ENCODE measurements around the gene LIMK2. TPM values are rescaled to one million over a fixed set of nuclear protein-coding genes. Genes with fewer than 3 reads are reported as not detected.
A peak's percentile ranks its signal among the peaks of the same experiment; 100 is the strongest.
"Not testable (repeated sequence)": the region's sequence is repeated elsewhere in the genome, so short reads cannot be mapped to it uniquely, and the experiment has no call there.

The LIMK2 gene
- total and polyA plus RNA-seq, 2 donors = 16.3 to 31.5 TPM

DNA sequence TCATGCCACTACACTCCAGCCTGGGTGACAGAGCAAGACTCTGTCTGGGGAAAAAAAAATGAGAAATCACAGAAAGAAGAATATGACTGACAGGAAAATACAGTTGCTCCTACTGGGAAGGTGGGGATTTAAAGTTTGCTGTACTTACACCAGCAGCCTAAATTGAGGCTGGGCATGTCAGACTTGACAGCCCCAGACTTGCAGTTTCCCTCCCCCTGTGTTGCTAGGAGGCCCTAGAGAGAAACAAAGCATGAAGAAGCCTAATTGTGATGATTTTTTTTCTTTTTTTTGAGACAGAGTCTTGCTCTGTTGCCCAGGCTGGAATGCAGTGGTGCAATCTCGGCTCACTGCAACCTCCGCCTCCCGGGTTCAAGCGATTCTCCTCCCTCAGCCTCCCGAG is 17.4 kb upstream of the LIMK2 start:
- H3K36me3 ChIP-seq (ENCODE audit: insufficient read depth); H3K27ac ChIP-seq (ENCODE audit: low read depth); DNase-seq (ENCODE audit: extremely low spot score); H3K4me1 ChIP-seq (ENCODE audit: insufficient read depth); H3K4me3 ChIP-seq (ENCODE audit: low read depth, low read length): not testable (repeated sequence)
- 93% methylated on average over 5 of the region's 5 CpGs for WGBS

DNA sequence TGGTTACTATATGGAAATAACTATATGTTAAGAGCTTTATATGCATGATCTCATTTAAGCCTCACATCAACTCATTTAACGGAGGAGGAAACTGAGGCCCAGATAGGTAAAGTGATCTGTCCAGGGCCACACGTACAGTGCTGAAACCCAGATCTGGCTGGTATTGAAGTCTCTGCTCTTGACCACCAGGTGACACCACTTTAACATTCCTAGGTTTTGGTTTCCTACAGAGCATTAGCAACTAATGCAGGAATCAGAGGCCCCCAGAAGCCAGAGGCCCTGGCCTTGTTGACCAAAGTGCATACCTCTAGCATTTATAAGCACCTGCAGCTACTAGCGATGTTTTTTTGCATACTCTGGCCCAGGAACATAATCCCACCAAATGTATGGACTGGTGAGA is 12.9 kb upstream of the LIMK2 start:
- H3K4me1 ChIP-seq (ENCODE audit: insufficient read depth) = no peaks in the 10 kb centered on the region
- H3K27ac ChIP-seq (ENCODE audit: low read depth) = no peak overlapping the region
- no peak overlapping the region for H3K4me3 ChIP-seq (ENCODE audit: low read depth, low read length)
- 94% methylated on average over 3 of the region's 3 CpGs for WGBS
- peaks cover 3% of the 10 kb centered on the region for H3K36me3 ChIP-seq (ENCODE audit: insufficient read depth)
- no peak for DNase-seq (ENCODE audit: extremely low spot score)

DNA sequence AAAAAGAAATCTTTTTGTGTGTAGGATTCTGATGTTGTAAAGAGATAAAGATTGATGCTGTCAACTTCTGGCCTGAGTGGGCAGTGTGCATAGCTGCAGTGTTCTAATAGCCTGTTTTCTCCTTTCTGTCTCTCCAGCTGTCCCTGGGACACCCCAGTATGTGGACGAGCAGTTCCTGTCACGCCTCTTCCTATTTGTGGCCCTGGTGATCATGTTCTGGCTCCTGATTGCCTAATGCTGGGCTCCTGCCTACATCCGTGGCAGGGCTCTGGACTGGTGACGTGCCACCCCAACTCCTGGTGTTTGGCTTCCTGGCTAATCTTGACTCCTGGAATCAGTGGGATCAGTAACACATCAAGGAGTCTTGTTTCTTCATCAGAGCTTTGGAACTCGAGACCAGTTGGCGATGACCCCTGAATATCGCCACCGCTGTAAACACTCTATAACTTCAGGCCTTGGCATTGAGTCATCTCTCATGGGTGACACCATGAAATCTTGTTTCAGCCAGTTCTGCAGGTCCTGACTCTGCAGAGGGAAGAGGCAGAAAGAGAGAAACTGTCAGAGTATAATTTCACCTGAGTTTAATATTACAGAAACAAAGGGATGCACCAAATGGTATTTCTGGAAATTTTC is 7.6 kb upstream of the LIMK2 start:
- 74% methylated on average over 8 of the region's 8 CpGs for WGBS
- H3K4me3 ChIP-seq (ENCODE audit: low read depth, low read length); H3K4me1 ChIP-seq (ENCODE audit: insufficient read depth); H3K36me3 ChIP-seq (ENCODE audit: insufficient read depth); DNase-seq (ENCODE audit: extremely low spot score); H3K27ac ChIP-seq (ENCODE audit: low read depth): not testable (repeated sequence)

DNA sequence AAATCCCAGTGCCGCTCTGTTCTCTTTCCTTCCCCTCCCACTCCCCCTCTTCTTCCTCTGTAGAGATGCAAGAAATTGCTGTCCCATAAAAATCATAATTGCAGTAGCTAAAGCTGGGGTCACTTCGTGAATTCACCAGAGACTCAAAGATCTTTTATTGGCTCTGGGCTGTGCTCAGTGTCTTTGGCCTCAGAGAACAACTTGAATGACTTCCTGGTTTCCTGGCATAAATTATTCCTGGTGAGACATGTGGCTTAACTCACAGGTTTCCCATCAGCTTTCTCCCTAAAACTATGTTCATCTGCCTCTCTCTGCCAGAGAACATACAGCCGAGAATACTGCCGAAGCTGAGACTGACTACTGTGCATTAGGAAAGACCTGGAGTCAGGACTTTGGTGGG is 7.0 kb upstream of the LIMK2 start:
- not testable (repeated sequence) for H3K27ac ChIP-seq (ENCODE audit: low read depth); H3K4me3 ChIP-seq (ENCODE audit: low read depth, low read length); H3K4me1 ChIP-seq (ENCODE audit: insufficient read depth); H3K36me3 ChIP-seq (ENCODE audit: insufficient read depth); DNase-seq (ENCODE audit: extremely low spot score)
- WGBS = 45% methylated on average over 4 of the region's 4 CpGs

DNA sequence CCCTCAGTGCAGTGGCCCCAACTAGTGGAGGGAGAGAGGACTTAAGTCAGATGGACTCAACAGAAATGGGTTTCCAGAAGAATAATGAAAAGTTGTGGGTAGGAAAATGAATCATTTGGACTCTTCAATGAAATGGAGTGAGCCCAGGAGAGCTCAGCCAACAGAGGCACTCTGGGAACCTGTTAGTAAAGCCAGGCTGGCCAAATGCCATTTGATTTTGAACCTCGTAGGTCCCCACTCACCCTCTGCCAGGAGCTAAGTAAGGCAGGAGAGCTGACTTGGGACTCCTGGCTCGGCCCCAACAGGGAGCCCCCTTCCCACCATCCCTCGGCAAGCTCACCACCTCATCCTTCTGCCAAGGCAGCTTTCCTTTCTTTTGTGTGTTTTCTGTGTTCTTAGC is 5.6 kb upstream of the LIMK2 start:
- H3K36me3 ChIP-seq (ENCODE audit: insufficient read depth); H3K27ac ChIP-seq (ENCODE audit: low read depth); H3K4me3 ChIP-seq (ENCODE audit: low read depth, low read length); H3K4me1 ChIP-seq (ENCODE audit: insufficient read depth); DNase-seq (ENCODE audit: extremely low spot score): not testable (repeated sequence)
- 76% methylated on average over 3 of the region's 3 CpGs for whole genome bisulfite sequencing

DNA sequence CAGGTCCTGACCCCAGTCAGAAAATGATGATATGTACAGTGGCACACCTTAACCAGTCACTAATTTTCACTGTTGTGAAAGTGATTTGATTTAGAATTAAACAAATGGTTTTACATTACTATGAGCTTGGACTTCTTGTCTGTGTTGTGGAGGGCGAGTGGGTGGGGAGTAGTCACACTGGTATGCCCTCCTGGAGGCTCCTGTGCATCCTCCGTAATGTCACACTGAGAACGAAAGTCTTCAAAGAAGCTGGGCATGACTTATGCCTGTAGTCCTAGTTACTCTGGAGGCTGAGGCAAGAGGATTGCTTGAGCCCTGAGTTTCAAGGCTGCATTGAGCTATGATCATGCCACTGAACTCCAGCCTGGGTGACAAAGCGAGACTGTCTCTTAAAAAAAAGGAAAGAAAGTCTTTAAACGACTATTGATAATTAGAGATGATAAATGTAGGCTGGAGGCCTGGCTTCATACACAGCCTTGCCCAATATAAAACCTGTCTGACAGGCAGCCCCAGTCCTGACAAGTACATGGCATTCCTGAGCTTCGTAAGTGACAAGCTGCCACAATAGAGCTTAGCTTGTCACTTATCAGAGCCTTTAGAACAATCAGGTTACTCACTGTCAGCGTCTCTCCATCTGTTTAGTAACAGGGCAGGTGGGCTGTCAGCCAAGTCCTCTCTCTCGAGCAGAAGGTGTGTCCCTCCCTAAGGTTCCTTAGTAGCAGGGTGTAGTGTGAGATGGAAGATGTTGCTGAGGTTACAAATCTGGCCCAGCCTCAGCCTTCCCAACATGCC is 5.0 kb upstream of the LIMK2 start:
- peak; percentile 59 for DNase-seq (ENCODE audit: extremely low spot score)

DNA sequence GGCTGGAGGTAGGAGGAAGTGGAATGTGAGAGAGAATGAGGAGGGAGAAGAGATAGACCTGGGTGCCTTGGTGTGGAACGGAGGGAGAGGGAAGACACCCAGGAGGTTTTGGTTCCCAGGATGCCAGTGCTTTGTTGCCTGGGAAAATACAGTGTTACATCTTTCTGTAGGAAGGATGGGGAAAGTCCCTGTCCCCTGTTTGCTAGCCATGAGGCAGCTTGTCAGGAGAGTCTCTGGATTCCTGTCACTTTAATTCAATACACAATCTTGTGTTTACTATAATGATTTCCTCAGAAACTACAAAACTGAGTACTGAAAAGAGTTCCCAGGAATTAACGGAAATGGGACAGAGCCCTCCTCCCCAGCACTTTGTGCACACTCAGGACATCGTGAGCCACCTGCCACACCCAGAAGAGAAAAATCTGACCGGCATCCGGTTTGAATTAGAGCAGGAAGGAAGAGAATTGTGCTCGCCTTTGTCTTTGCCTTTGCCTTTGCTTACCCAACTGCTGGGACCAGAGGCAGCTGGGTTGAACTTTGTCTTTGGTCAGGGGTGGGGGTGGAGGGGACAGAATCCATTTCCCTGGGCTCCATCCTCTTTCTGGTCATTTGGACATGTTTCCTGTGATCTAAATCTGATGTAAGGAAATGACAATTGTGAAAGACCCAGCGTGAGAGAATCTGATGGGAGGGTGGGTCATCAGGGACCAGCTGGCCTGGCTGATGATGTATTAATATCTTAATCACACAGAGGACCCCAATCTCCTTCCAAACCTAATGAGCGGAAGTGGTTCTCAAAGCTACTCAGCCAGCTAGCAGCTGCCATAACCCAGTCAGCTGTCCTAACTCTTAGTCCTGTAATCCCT is 1.3 kb upstream of the LIMK2 start:
- Histone ChIP-seq H3K36me3 (ENCODE audit: insufficient read depth) (no peaks in the 10 kb centered on the region), H3K4me1 (ENCODE audit: insufficient read depth) (peaks cover 2% of the 10 kb centered on the region), H3K4me3 (ENCODE audit: low read depth, low read length) (no peak overlapping the region), H3K27ac (ENCODE audit: low read depth) (no peak overlapping the region)
- WGBS = 66% methylated on average over 8 of the region's 8 CpGs
- DNase-seq (ENCODE audit: extremely low spot score) = no peak

More for the DNA sequence above, 5.0 kb upstream of the LIMK2 start:
- no peak overlapping the region for H3K27ac ChIP-seq (ENCODE audit: low read depth)
- H3K36me3 ChIP-seq (ENCODE audit: insufficient read depth) = no peaks in the 10 kb centered on the region
- H3K4me3 ChIP-seq (ENCODE audit: low read depth, low read length) = no peak overlapping the region
- WGBS = 68% methylated on average over 8 of the region's 8 CpGs
- H3K4me1 ChIP-seq (ENCODE audit: insufficient read depth) = no peaks in the 10 kb centered on the region

DNA sequence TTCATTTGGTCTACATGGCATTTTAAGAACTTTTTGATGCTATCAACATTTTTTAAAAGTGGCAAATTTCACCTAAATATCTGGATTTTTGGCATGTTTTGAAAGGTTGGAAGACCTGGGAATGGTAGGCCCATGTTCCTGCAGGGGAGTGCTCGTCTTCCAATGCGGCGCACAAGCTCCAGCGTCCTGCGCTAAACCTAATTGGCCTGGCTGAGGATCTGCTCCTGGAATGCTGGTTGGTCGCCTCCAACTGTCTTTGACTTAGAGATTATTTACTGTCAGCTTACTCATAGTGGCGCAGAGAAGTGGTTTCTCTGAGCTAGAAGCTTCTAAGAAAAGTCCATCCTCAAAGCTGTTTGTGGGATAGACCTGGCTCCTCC is 626 bp upstream of the LIMK2 start:
- Histone ChIP-seq H3K36me3 (ENCODE audit: insufficient read depth) (no peaks in the 10 kb centered on the region), H3K4me1 (ENCODE audit: insufficient read depth) (peaks cover 2% of the 10 kb centered on the region), H3K27ac (ENCODE audit: low read depth) (peak overlapping the region; percentile 27), H3K4me3 (ENCODE audit: low read depth, low read length) (peak overlapping the region; percentile 79)
- WGBS = 72% methylated on average over 7 of the region's 7 CpGs
- DNase-seq (ENCODE audit: extremely low spot score) = no peak

DNA sequence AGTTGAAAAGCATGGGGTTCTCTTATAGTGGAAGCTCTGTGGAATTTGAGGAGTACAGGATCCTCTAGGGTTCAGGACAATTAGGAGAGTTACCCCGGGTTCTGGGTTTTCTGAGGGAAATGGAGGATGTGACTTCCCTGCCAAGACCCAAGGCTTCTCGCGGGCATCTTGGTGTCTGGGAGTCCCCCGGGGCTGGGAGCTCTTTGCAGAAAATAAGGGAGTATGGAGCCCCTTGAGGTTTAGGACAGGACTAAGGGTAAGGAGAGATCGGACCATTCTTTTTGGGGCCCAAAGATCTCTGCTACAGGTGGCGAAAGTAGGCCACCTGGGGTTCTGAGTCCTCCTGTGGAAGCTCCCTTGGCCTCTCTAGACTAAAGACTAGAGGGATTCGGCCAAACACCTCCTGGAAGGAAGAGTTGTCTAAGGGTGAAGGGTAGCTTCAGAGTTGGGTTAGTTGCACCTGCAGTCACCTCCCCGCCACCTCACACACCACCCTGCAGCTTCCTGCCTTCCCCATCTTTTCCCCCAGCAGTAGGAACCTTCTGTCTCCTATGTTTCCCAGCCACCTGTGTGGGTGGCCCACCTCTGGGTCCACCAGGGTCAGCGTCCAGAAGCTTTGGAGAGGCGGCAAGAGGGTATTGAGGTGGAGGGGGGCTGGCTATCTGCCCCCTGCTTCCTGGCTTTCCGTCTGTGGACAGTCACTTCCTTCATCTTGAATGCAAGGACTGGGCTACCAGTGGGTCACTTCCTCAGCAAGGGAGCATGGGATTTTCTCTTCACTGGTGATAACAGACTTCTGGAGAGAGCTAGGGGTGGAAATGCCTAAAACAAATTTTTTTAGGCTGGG is 908 bp downstream of the LIMK2 start:
- Histone ChIP-seq H3K4me3 (ENCODE audit: low read depth, low read length) (peak overlapping the region; percentile 79), H3K4me1 (ENCODE audit: insufficient read depth) (peaks cover 2% of the 10 kb centered on the region), H3K36me3 (ENCODE audit: insufficient read depth) (no peaks in the 10 kb centered on the region), H3K27ac (ENCODE audit: low read depth) (no peak overlapping the region)
- 43% methylated on average over 11 of the region's 11 CpGs for WGBS
- DNase-seq (ENCODE audit: extremely low spot score) = no peak

DNA sequence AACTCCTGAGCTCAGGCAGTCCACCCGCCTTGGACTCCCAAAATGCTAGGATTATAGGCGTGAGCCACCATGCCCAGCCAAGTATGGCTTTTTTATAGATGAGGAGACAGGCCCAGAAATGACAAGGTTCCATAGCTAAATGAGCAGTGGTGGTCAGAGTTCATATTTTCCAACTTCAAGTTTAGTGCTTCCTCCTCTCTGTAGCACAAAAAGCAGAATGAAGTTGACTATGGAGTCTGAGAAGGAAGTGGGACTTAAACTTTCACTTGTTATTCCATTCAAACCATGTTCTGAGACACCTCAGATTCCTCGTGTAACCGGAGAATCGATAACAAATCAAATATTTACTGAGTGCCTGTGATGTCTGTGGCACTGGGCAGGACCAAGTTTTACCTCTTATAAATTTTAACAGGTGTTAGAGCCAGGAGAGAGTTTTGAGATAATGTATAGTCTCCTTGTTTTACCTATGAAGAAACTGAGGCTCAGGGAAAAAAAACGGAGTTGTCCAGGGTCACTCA is 3.0 kb downstream of the LIMK2 start:
- Histone ChIP-seq H3K36me3 (ENCODE audit: insufficient read depth) (no peaks in the 10 kb centered on the region), H3K27ac (ENCODE audit: low read depth) (no peak overlapping the region), H3K4me3 (ENCODE audit: low read depth, low read length) (no peak overlapping the region), H3K4me1 (ENCODE audit: insufficient read depth) (peaks cover 2% of the 10 kb centered on the region)
- 87% methylated on average over 6 of the region's 6 CpGs for WGBS
- no peak for DNase-seq (ENCODE audit: extremely low spot score)

DNA sequence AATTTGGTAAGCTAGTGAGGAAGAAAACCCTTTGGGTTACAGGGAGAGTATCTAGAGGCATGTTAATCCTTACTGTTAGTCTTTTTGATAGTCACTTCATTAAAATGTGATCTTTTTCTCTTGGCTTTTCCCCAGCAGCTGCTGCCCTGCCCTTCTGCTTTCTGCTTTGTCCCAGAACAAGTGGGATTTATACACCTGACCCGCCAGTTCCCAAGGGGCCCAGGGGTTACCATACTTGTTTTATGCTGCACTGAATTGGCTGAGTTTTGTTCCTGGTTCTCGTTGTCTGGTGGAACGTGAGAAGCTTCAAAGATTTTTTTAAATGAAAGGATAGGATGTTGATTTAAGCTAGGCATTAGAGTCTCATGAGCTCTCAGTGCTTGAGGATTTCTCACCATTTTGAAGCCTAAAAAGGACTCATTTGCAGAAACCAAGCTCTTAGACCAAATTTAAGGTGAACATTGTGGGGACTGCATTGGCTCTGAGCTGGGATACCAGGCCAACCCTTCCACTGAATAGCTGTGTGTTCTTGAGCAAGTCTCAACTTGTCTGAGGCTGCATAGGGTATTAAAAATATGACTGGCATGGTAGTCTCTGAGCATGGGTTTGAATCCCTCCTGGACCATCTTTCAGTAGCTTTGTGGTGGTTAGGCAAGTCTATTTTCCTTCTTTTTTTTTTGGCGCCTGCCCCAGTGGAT is 6.6 kb downstream of the LIMK2 start:
- Histone ChIP-seq H3K4me3 (ENCODE audit: low read depth, low read length) (no peak overlapping the region), H3K27ac (ENCODE audit: low read depth) (peak overlapping the region; percentile 14), H3K36me3 (ENCODE audit: insufficient read depth) (no peaks in the 10 kb centered on the region), H3K4me1 (ENCODE audit: insufficient read depth) (no peaks in the 10 kb centered on the region)
- no peak for DNase-seq (ENCODE audit: extremely low spot score)
- 75% methylated on average over 4 of the region's 4 CpGs for whole genome bisulfite sequencing

DNA sequence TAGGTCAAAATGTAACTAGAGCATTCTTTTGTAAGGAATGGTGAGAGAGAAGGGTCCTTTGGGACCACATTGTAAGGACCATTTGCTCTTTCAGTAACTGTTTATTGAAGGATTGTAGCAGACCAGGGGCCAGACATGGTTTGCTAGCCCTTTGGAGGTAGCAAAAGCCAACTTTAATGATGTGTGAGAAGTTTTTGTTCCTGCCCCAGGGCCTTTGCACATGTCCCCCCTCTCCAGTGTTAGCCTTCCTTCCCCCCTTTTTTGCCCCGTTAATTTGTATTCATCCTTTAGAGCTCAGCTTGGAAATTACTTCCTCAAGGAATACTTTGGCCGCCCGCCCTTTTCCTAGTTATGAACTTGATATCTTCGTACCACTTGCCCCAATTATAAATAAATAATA is 9.0 kb downstream of the LIMK2 start:
- H3K4me1 ChIP-seq (ENCODE audit: insufficient read depth) = no peaks in the 10 kb centered on the region
- DNase-seq (ENCODE audit: extremely low spot score) = no peak
- no peaks in the 10 kb centered on the region for H3K36me3 ChIP-seq (ENCODE audit: insufficient read depth)
- 98% methylated on average over 4 of the region's 4 CpGs for WGBS
- H3K4me3 ChIP-seq (ENCODE audit: low read depth, low read length) = no peak overlapping the region
- no peak overlapping the region for H3K27ac ChIP-seq (ENCODE audit: low read depth)

Measured in urinary bladder (tissue), 4 donors.